HepG2 (cell line): ENCODE data around the gene EGR2. TPM values are rescaled to one million over a fixed set of nuclear protein-coding genes. Genes with fewer than 3 reads are reported as not detected.

Experiments
- ARNT ChIP-seq: fragments of 450-650 bp; IDR thresholded peaks from 2 replicates; pipeline ENCODE4 v1.6.1; 2017
- CCAR2 ChIP-seq: fragments of 200-400 bp; formaldehyde crosslinking; optimal IDR thresholded peaks from 2 replicates; pipeline ENCODE3; 2018; ENCODE audit warnings: low read depth, mild to moderate bottlenecking, low read length, moderate library complexity
- DZIP1 ChIP-seq: sonication (generic); formaldehyde crosslinking; IDR thresholded peaks from 2 replicates; pipeline ENCODE4 v1.5.0; 2020; ENCODE audit warnings: mild to moderate bottlenecking, missing genetic modification reagents
- EP300 ChIP-seq, 3 experiments: sonication (generic) in 1 of 3; formaldehyde crosslinking in 1 of 3; IDR thresholded peaks; 2 replicates each; pipeline versions ENCODE4 v1.5.1 to v1.6.1; 2011 to 2020; ENCODE audit warnings: low read depth in 2 of 3, low read length in 2 of 3, borderline replicate concordance in 1 of 3, improper control_type of control experiment in 1 of 3, mild to moderate bottlenecking in 1 of 3, missing genetic modification reagents in 1 of 3, moderate library complexity in 1 of 3
- HDAC6 ChIP-seq: fragments of 200-600 bp; sonication (generic); IDR thresholded peaks from 2 replicates; pipeline ENCODE4 v1.7.0; 2017; ENCODE audit warnings: mild to moderate bottlenecking, antibody characterized with exemption, low read length, low read depth
- HES4 ChIP-seq: sonication (generic); formaldehyde crosslinking; IDR thresholded peaks from 2 replicates; pipeline ENCODE4 v1.9.0; 2021; ENCODE audit warnings: mild to moderate bottlenecking, missing genetic modification reagents, borderline replicate concordance
- RARA ChIP-seq: IDR thresholded peaks from 2 replicates; pipeline ENCODE4 v1.6.1; 2016; ENCODE audit warnings: missing genetic modification reagents, missing compliant biosample characterization
- SRSF1 ChIP-seq: fragments of 200-400 bp; formaldehyde crosslinking; optimal IDR thresholded peaks from 2 replicates; pipeline ENCODE3; 2017; ENCODE audit warnings: mild to moderate bottlenecking, low read depth, low read length, moderate library complexity
- TFAP4 ChIP-seq: sonication (generic); IDR thresholded peaks from 2 replicates; pipeline ENCODE4 v1.6.1; 2016; ENCODE audit warnings: low read depth, borderline replicate concordance
- ZMAT3 ChIP-seq: sonication (generic); formaldehyde crosslinking; conservative IDR thresholded peaks from 2 replicates; pipeline ENCODE4 v1.7.0; 2021; ENCODE audit warnings: missing genetic modification reagents
- ZNF44 ChIP-seq: sonication (generic); formaldehyde crosslinking; IDR thresholded peaks from 2 replicates; pipeline ENCODE4 v1.5.1; 2020; ENCODE audit warnings: mild to moderate bottlenecking, missing genetic modification reagents
- ZNF451 ChIP-seq: sonication (generic); formaldehyde crosslinking; IDR thresholded peaks from 2 replicates; pipeline ENCODE4 v1.5.0; 2020; ENCODE audit warnings: mild to moderate bottlenecking, missing genetic modification reagents
- ZSCAN5A ChIP-seq: sonication (generic); formaldehyde crosslinking; IDR thresholded peaks from 2 replicates; pipeline ENCODE4 v1.8.0; 2022; ENCODE audit warnings: mild to moderate bottlenecking, missing genetic modification reagents, borderline replicate concordance
- polyA plus RNA-seq, 8 experiments: library from polyadenylated mRNA; depleted of rRNA in 3 of 8; stranded (reverse) in 7 of 8; unstranded in 1 of 8; fragments of >200 nt; fragmentation: Illumina TruSeq in 4 of 8; extraction: Trizol in 4 of 8; gene quantifications; 2 replicates each; pipeline versions ENCODE4 v1.2.1 to v1.2.3, GENCODE V29; 2011 to 2016; ENCODE audit warnings: low read depth in 4 of 8, missing spikeins in 1 of 8, mixed read lengths in 1 of 8; ENCODE audit not compliant: insufficient read depth in 1 of 8
- total RNA-seq, 5 experiments: library from RNA; depleted of rRNA; stranded (reverse); fragments of >200 nt; fragmentation: Illumina TruSeq; extraction: Trizol; gene quantifications; 2 replicates each; pipeline ENCODE4 v1.2.3, GENCODE V29; 2016; ENCODE audit warnings: low read depth in 1 of 5
- TF ChIP-seq, protein P1 (sequence below): sonication (generic); formaldehyde crosslinking; IDR thresholded peaks from 2 replicates; pipeline ENCODE4 v1.4.0; 2020; ENCODE audit warnings: missing genetic modification reagents
- TF ChIP-seq, protein P2 (sequence below): sonication (generic); formaldehyde crosslinking; IDR thresholded peaks from 2 replicates; pipeline ENCODE4 v1.4.0; 2020; ENCODE audit warnings: mild to moderate bottlenecking, missing genetic modification reagents, borderline replicate concordance
- TF ChIP-seq, protein P3 (sequence below): sonication (generic); formaldehyde crosslinking; IDR thresholded peaks from 2 replicates; pipeline ENCODE4 v1.9.0; 2021; ENCODE audit warnings: missing genetic modification reagents, borderline replicate concordance

Gene EGR2
- total and polyA plus RNA-seq, 2 of the 13 experiments (the other 11 are each of a cell fraction or from before 2014, with no cell fraction given), result 0.11 to 0.15 TPM

GRCh38 chr10:62860946-62861345 is 44.8 kb upstream of the EGR2 start (continued):
- TF ChIP-seq, protein P1, sequence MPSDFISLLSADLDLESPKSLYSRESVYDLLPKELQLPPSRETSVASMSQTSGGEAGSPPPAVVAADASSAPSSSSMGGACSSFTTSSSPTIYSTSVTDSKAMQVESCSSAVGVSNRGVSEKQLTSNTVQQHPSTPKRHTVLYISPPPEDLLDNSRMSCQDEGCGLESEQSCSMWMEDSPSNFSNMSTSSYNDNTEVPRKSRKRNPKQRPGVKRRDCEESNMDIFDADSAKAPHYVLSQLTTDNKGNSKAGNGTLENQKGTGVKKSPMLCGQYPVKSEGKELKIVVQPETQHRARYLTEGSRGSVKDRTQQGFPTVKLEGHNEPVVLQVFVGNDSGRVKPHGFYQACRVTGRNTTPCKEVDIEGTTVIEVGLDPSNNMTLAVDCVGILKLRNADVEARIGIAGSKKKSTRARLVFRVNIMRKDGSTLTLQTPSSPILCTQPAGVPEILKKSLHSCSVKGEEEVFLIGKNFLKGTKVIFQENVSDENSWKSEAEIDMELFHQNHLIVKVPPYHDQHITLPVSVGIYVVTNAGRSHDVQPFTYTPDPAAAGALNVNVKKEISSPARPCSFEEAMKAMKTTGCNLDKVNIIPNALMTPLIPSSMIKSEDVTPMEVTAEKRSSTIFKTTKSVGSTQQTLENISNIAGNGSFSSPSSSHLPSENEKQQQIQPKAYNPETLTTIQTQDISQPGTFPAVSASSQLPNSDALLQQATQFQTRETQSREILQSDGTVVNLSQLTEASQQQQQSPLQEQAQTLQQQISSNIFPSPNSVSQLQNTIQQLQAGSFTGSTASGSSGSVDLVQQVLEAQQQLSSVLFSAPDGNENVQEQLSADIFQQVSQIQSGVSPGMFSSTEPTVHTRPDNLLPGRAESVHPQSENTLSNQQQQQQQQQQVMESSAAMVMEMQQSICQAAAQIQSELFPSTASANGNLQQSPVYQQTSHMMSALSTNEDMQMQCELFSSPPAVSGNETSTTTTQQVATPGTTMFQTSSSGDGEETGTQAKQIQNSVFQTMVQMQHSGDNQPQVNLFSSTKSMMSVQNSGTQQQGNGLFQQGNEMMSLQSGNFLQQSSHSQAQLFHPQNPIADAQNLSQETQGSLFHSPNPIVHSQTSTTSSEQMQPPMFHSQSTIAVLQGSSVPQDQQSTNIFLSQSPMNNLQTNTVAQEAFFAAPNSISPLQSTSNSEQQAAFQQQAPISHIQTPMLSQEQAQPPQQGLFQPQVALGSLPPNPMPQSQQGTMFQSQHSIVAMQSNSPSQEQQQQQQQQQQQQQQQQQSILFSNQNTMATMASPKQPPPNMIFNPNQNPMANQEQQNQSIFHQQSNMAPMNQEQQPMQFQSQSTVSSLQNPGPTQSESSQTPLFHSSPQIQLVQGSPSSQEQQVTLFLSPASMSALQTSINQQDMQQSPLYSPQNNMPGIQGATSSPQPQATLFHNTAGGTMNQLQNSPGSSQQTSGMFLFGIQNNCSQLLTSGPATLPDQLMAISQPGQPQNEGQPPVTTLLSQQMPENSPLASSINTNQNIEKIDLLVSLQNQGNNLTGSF (CRISPR knock-in tag), result no peak
- TF ChIP-seq, protein P2, sequence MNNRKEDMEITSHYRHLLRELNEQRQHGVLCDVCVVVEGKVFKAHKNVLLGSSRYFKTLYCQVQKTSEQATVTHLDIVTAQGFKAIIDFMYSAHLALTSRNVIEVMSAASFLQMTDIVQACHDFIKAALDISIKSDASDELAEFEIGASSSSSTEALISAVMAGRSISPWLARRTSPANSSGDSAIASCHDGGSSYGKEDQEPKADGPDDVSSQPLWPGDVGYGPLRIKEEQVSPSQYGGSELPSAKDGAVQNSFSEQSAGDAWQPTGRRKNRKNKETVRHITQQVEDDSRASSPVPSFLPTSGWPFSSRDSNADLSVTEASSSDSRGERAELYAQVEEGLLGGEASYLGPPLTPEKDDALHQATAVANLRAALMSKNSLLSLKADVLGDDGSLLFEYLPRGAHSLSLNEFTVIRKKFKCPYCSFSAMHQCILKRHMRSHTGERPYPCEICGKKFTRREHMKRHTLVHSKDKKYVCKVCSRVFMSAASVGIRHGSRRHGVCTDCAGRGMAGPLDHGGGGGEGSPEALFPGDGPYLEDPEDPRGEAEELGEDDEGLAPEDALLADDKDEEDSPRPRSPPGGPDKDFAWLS (CRISPR knock-in tag), result no peak
- TF ChIP-seq RARA (CRISPR knock-in tag) (peak; percentile 72), SRSF1 (no peak), ARNT (no peak), HES4 (CRISPR knock-in tag) (no peak), ZSCAN5A (no peak), CCAR2 (no peak), ZNF451 (CRISPR knock-in tag) (no peak), DZIP1 (no peak), TFAP4 (peak; percentile 19; the same call in 1 of the 2 replicates), ZMAT3 (CRISPR knock-in tag) (no peak), HDAC6 (no peak), ZNF44 (no peak), EP300 (IDR thresholded peaks at IDR 0.05; ENCODE audit: low read depth in 2 of 2, low read length in 2 of 2) (no peak), EP300 (CRISPR knock-in tag; IDR thresholded peaks at IDR 0.05; ENCODE audit: borderline replicate concordance) (peak; percentile 52; the same call in 1 of the 2 replicates)
- TF ChIP-seq, protein P3, sequence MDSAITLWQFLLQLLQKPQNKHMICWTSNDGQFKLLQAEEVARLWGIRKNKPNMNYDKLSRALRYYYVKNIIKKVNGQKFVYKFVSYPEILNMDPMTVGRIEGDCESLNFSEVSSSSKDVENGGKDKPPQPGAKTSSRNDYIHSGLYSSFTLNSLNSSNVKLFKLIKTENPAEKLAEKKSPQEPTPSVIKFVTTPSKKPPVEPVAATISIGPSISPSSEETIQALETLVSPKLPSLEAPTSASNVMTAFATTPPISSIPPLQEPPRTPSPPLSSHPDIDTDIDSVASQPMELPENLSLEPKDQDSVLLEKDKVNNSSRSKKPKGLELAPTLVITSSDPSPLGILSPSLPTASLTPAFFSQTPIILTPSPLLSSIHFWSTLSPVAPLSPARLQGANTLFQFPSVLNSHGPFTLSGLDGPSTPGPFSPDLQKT (CRISPR knock-in tag), result no peak
